ENCODE results near the gene TPR.
"Not testable (repeated sequence)": the region's sequence is repeated elsewhere in the genome, so short reads cannot be mapped to it uniquely, and the experiment has no call there.

DNA sequence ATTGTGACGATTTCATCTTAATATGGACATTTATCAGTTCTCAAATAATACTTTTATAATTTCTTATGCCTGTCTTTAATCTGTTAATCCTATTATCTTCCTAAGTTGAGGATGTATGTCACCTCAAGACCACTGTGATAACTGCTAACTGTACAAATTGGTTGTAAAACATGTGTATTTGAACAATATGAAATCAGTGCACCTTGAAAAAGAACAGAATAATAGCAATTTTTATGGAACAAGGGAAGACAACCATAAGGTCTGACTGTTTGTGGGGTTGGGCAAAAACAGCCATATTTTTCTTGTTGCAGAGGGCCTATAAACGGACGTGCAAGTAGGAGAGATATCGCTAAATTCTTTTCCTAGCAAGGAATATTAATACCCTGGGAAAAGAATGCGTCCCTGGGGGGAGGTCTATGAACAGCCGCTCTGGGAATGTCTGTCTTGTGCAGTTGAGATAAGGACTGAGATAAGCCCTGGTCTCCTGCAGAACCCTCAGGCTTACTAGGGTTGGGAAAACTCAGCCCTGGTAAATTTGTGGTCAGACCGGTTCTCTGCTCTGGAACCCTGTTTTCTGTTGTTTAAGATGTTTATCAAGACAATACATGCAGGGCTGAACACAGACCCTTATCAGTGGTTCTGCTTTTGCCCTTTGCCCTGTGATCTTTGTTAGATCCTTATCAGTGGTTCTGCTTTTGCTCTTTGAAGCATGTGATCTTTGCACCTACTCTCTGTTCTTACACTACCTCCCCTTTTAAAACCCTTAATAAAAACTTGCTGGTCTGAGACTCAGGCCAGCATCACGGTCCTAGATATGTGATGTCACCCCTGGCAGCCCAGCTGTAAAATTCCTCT is 27.0 kb downstream of the TPR start:
- not testable (repeated sequence) for TF ChIP-seq POLR2AphosphoS5 (IDR thresholded peaks at IDR 0.05; ENCODE audit: low read depth, low read length); EGR1 (IDR thresholded peaks at IDR 0.05; ENCODE audit: borderline replicate concordance, low read depth, low read length); POLR2A (IDR thresholded peaks at IDR 0.05; ENCODE audit: control extremely low read depth in 1 of 2, low read depth in 2 of 2, low read length in 2 of 2); RAD21 (IDR thresholded peaks at IDR 0.05 in 1 of 2, conservative IDR thresholded peaks at IDR 0.05 in 1 of 2; ENCODE audit: low read depth in 2 of 2, low read length in 2 of 2); RBBP5 (IDR thresholded peaks at IDR 0.05; ENCODE audit: borderline replicate concordance, low read depth, low read length)
- TF ChIP-seq, protein P1, sequence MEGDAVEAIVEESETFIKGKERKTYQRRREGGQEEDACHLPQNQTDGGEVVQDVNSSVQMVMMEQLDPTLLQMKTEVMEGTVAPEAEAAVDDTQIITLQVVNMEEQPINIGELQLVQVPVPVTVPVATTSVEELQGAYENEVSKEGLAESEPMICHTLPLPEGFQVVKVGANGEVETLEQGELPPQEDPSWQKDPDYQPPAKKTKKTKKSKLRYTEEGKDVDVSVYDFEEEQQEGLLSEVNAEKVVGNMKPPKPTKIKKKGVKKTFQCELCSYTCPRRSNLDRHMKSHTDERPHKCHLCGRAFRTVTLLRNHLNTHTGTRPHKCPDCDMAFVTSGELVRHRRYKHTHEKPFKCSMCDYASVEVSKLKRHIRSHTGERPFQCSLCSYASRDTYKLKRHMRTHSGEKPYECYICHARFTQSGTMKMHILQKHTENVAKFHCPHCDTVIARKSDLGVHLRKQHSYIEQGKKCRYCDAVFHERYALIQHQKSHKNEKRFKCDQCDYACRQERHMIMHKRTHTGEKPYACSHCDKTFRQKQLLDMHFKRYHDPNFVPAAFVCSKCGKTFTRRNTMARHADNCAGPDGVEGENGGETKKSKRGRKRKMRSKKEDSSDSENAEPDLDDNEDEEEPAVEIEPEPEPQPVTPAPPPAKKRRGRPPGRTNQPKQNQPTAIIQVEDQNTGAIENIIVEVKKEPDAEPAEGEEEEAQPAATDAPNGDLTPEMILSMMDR (IDR thresholded peaks at IDR 0.05; ENCODE audit: control extremely low read depth in 1 of 3, insufficient read depth in 1 of 3, low read depth in 1 of 3, low read length in 3 of 3) = not testable (repeated sequence)
